ENCODE data around the gene LSP1.

Gene LSP1

DNA sequence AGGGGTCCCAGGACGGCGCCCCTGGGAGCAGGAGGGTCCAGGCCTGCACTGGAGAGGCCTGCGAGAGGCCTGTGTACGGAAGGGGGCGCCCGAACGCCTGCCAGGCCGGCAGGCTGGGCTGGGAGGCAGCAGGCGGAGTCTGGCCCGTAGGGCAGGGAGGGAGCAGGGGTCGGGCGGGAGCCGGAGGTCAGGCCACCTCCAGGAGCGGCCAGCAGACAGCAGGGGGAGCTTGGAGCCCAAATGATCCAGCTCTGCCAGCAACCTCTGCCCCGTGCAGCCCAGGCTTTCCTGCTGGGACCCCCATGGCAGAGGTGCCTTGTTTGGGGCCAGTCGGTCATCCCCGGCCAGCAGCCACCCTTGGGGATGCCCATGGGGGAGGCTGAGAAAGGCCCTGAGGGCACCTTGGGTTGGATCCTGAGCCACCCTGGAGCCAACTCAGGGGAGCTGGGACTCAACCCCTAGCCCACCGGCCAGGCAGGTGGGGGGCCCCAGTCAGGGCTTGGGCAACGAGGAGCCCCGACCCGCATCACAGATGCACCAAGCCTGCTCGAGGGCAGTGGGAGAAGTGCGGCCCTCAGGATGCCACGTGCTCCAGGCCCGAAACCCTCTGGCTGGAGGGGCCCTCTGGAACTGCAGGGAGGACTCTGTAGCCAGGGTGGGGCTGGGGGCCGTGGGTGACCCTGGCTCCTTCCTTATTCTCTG is 27.7 kb upstream of the LSP1 start:
- no peak for DNase-seq

DNA sequence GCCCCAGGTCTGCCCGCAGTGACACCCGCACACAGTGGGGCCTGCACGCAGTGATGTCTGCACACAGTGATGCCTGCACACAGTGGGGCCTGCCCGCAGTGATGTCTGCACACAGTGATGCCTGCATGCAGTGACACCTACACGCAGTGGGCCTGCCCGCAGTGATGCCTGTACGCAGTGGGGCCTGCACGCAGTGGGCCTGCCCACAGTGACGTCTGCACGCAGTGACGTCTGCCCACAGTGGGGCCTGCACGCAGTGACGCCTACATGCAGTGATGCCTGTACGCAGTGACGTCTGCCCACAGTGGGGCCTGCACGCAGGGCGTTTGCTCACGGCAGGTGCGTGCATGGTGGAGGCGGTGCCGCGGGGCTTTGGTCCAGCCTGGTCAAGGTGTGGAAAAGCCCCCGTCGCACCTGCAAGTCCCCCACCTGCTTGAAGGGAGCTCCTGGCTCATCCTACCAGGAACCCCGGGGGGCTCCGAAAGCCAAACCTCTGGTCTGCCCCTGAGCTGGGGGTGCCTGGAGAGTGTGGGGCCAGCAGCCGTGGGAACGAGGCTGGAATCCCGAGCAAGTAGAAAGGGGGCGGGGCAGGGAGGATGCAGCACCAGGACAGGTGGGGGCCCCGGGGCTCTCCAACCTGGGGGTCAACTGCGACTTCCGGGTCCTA is 27.0 kb upstream of the LSP1 start:
- no peak for DNase-seq

DNA sequence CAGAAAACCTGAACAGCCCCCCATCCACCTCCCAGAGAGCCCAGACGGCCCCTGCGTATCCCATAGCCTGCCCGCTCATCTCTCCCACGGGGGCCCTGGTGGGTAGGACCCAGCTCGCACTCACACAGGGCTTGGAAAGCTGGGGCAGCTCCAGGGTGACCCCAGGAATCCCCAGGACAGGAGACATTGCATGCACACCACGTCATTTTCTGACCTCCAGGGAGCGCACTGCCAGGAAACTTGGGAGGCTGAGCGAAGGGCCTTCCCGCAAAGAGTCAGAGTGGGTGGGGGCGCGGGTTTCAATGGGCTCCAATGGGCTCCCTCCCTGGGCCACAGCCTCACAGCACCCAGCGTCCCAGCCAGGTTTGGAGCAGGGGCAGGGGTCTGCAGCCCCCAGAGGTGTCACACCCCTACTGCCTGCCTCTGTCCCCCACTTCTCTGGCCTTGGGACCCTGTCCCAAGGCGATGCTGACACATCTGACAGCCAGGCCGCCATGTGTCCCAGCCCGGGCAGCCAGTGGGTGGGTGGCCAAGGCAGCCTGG is 26.3 kb upstream of the LSP1 start:
- DNase-seq, result no peak

DNA sequence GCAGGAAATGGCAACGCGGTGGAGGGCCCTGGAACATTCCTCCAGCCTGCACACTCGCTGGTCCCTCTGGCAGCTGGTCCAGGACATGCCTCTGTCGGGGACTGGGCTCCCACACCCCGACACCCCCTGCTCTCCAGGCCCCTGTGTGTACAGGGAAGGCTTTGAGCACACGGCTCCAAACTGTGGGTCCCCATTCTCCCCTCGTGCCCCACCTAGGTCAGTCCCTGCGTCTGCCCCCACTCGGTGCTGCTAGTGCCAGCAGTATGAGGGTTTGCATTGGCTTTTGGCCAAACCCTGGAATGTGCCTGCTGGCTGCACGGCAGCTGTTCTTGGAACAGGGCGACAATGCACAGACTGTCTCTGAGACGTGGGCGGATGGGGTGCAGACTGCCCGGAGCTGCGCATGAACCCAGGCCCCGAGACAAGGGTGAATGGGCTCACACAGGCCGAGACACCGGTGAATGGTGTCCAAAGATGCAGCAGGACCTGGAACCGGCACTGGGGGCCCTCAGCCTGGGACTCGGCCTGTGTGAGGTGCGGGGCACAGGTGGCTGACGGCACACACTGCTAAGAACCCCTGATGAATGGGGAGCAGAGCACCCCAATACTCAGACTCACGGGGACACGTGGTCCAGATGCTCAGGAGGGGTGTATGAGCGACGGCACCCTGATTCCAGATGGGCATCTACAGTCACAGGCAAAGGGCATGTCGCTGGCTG is 25.6 kb upstream of the LSP1 start:
- DNase-seq, result no peak

DNA sequence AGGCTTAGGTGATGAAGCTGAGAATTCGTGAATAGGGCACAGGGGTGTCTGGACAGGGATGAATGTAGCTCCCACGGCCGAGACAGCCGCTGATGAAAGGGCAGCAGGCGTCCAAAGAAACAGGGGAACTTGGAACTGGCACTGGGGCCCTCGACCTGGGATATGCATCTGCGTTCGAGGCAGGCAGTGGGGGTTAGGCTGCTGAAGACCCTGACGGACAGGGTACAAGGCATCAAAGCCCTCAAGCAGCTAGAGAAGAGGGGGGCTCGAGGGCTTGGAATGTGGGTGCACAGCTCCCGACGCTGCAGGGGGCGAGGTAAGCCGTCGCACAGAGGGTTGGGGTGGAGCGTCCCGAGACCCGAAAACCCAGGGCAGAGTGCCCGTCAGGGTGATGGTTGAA is 25.0 kb upstream of the LSP1 start:
- no peak for DNase-seq

DNA sequence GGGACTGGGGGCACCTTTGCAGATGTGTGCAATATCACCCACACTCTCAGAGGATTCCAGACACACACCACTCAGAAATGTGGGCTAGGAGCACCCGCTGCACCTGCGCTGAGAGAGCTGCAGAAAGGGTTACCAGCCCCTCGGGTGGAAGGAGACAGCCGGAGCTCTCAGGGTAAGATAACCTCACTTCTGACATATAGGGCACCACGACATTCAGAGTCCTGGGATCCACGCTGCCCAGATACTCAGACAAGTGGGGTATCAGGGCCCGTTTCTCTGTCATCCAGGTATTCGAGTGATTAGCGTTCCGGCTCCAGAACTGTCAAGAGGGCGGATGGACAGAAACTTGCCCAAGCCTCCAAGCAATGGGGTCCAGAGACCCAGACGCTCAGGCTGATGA is 24.3 kb upstream of the LSP1 start:
- DNase-seq, result no peak

DNA sequence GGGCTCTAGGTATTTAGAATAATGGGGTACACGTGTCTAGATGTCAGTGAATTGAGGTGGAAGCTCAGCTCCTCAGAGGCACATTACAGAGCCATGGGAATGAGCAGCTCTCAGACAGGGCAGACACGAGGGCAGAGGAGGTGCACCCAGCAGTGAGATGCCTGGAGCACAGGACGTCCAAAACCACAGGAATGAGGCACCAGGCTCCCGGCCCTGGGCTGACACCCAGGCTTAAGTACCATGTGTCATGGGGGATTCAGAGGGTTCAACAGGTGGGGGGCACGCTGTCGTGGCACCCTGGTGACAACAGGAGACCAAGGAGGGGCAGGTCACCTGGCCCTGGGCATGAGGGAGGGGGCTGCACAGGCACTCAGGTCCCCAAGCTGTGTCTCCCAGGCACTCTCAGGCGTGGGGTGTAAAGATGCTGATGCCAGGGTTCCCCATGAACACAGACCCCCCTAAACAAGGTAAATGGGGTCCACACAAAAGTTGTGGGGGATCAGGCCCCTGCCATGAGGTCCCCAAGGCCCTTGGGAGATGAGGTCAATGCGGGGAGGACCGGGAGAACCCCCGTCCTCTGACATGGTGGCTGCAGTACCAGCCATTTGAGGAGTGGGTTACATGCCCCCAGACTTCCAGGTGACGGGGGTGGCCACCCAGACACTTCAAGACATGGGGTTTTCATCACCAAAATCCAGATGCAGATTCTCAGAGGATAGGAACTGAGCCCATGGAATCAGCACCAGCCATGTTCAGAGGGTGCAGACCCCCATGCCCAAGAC is 23.7 kb upstream of the LSP1 start:
- no peak for DNase-seq

DNA sequence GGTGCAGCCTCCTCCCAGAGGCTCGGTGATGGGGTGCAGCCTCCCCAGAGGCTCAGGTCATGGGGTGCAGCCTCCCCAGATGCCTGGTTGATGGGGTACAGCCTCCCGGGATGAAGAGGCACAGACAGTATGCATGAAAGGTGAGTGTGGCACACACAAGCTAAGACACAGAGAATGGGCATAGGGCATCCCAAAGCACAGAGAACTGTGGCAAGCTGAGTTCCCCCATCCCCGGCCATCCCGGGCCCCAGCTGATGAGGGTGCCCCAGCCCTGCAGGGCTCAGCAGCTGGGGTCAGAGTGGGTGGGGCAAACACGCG is 22.9 kb upstream of the LSP1 start:
- no peak for DNase-seq

DNA sequence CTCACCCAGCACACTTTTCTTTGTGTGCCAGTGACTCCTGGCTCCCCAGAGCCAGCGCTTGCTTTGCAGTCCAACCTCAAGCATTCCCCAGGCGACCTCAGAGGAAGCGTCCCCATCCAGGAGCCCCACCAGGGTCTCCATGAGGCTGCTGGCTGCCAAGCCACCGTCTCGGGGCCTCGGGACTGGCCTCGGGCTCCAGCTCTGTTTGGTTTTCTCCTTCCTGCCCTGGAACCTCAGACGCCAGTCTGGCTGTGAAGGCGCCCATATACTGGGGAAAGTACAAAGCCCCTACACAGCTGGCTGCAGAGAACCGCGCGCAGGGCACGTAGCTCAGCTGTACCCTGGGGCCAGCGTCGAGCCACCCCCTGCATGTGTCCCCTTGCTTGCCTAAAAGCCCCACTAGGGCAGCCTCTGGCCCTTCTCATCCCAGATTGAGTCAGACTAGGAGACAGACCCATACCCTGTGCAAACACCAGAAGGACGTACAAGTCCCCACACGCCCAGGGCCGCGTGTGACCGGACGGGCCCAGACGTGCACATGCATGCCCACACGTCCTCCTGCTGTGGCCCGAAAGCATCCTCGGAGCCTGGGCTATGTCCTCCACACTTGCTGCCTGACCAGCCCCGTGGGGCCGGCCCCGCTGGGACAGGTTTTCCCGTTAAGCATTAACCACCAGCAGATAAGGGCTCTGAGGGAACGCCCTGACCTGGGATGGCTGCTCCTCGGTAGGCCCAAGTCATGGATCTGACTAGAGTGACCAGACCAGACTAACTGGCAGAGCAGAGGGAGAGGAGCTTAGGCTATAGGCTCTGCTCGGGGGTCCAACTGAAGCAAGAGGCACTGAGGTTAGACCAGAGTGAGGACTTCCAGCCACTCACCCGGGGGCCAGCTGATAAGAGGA is 22.3 kb upstream of the LSP1 start:
- no peak for DNase-seq

DNA sequence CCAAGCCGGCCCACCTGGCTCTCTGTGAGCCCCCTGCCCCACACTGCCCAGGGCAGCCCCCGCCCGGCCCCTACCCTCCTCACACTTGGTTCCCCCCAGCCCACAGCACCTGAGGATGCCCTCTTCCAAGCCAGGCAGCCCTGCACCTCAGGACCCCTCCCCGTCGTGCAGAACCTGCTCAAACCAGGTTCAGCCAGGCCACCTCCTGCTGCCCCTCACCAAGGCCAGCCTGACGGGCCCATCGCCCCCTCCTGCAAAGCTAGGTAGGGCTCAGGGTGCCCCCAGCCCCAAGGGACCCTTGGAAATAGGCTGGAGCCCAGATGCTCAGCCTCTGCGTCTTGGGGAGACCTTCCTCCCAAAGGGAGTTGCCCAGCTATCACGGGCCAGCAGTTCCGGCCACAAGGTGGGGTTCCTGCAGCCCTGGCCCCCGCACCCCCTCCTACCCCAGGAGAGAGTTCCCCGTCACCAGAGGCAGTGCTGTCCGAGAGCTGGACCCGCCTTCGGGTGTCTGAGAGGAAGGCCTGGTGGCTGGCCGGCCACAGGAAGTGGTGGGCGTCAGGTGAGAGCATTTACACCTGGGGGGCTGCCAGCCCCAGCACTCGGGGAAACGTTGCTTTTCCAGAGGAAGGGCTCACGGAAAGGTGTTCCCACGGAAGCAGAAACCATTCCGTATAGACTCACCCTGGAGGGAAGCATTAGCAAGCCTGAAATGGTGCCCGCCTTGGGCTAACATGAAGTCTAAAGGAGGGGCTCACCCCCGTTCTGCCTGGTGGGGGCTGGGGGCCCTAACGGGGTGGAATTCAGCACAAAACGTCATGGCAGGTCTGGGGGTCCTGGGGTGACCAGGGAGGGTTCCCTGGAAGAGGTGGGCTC is 21.3 kb upstream of the LSP1 start:
- DNase-seq, result no peak

DNA sequence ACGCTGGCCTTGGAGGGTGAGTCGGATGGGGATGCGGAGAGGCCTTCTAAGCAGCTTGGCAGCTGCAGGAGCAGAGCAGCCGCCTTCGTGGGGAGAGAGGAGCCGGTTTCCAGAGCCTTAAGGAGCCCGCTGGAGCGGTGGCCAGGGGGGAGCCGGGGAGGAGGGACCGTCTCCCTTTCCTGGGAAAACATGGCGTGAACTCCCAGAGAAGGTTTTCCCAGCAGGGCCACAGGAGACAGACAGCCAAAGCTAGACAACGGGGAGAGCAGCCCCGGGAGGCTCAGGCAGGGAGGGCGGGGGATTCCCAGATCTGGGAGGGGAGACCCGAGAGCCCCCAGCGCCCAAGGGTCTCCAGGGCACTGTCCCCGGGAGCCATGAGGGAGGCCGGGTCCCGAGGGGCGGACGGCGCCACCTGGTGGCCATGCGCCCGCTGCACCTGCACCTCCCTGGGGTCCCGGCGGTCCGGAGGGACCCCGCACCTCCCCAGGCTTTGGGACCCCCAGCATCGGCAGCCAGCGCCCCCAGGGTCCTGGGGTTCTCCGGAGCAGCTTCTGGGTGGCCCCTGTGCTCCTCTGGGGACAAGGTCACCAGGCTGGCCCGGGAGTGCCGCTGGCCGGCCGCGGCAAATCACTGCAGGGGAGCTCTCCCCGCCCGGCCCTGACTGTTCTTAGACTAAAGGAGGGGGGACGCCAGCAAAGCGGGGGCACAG is 20.5 kb upstream of the LSP1 start:
- DNase-seq, result no peak

DNA sequence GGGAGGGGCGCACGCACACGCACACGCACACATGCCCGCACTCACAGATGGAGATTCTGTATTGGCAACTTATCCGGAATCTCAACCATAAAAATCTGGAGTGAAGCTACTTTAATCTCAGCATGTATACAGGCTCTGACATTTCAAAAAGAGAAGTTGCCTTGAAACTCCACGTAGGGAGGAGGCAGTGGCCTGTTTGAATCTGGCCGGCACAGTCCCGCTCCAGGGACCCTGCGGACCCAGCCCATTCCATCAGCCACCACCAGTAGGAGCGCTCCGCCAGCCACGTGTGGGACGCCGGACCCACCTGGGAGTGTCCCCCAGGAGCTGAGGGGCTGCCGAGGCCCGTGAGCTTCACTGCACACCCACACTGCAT is 20.0 kb upstream of the LSP1 start:
- DNase-seq, result no peak

DNA sequence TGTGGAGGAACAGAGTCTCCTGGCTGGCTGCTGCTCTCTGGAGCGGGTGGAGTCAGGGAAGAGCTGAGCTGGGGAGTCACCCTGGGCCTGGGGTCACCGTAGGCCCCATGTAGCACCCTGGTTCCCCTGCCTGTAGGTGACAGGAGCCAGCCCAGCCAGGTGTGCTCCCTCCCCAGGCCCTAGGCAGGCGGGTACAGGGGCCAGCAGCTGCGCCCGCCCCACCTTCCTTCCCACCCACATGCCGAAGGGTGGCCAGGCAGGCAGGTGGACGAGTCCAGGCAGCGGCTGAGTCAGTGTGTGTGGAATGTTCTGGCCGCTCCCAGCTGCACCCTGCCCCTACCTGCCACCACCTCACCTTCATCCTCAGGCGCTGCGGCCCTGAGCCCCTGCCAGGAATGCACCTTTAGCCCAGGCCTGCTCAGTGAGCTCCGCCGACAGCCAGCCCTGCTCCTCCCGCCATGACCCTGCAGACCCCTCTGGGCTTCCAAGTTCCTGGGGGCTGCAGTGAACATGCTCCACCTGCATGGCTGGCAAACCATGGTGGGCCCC is 18.7 kb upstream of the LSP1 start:
- DNase-seq, result no peak

DNA sequence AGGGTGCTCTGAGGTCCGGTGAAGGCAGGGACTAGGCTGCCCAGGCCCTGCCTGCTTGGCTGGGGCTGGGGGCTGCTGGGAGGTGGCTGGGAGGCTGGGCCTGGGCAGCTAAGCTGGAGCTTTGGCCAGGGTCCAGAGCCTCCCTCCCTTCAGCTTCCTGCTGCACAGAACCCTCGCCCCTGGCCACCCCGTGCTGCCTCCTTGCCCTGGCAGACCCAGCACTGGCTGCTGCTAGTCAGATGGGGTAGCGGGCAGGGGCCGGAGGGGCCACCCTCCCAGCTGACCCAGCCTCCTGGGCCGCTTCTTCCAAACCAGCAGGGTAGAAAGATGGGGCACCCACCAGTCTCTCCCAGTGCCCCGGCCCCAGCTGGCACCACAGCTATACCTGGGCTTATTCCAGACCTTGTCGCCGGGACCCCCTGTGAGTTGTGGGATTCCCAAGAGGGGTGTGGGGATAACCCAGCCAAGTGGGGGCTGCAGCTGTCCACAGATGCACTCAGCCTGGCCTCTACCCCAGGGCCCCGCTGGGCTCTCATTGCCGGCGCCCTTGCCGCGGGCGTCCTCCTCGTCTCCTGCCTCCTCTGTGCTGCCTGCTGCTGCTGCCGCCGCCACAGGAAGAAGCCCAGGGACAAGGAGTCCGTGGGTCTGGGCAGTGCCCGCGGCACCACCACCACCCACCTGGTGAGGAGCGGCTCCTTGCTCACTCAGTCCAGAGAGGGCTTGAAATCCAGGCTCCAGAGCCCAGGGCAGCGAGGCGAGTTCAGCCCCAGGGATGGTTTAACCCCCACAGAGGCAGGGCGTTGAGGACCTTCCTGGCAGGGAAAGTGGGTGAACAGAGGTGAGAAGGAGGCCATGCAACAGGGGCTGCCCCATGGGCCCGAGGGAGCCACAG is 17.9 kb upstream of the LSP1 start, which contains the start of gene SYT8:
TSS of gene SYT8 (plus strand) at position 212 of the 892 bp plus-strand sequence. CDS start at position 328, 116 bp downstream.
- no peak for DNase-seq

DNA sequence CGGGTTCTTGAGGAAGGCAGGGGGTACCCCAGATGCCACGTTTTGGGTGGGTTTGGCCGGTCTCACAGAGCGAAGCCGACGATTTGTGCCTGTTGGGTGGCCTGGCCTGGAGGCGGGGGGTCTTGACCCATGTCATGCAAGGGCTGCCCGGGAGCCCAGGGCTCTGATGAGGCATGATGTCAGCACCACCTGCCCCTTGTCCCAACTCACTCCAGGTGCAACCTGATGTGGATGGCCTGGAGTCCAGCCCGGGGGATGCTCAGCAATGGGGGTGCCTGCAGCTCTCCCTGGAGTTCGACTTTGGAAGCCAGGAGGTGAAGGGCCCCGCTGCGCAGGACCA is 17.2 kb upstream of the LSP1 start:
- DNase-seq, result no peak

DNA sequence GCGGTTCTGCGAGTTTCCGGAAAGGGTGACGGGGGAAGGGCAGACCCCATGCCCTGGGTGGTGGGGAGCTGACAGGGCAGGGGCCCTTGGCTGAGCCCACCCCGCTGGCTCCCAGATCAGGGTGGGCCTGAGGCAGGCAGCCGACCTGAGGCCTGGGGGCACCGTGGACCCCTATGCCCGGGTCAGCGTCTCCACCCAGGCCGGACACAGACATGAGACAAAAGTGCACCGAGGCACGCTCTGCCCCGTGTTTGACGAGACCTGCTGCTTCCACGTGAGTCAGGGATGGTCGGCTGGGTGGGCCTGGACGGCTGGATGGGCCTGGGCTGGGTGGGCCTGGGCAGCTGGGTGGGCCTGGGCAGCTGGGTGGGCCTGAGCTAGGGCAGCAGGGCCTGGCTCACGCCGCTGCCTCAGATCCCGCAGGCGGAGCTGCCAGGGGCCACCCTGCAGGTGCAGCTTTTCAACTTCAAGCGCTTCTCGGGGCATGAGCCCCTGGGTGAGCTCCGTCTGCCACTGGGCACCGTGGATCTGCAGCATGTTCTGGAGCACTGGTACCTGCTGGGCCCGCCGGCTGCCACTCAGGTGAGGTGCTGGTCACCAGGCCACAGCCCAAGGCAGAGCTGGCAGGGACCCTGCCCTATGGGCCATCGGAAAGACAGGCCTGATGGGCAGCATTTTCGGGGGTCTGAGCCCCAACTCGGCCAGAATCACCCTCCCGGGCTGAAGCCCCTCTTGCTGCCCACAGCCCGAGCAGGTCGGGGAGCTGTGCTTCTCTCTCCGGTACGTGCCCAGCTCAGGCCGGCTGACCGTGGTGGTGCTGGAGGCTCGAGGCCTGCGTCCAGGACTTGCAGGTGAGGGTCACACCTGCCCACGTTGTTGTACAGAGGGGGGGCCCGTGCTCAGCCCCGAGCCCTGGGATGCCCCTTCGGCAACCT is 16.6 kb upstream of the LSP1 start:
- no peak for DNase-seq

DNA sequence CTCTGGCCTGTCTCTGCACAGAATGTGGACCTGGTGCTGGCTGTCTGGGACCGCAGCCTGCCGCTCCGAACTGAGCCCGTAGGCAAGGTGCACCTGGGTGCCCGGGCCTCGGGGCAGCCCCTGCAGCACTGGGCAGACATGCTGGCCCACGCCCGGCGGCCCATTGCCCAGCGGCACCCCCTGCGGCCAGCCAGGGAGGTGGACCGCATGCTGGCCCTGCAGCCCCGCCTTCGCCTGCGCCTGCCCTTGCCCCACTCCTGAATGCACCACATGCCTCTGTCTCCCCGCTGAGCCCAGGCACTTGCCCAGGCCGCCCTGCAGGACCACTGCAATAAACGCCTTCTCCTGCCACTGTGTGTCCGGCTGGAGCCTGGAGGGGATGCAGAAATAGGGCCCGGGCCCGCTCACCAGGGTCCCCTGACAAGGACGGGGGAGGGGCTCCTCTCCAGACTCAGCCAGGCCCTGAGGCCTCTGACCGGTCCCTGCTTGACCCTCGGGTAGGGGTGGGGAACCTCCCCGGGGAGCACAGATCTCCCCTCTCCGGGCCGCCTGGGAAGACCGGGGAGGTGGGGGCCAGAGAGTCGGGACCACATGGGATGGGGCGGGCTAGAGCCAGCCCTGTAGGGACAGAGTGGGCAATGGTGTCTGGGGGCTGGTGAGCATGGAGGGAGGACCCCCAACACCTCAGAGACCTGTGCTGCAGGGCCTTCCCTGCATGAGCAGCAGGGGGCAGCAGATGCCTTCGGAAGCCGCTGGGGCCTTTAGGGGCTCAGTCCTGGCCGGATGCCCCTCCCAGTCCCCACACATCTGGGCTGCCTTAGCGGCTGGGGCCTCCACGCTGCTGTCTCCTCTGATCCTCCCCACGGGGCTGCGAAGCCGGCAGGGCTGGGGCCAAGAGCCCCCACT is 15.5 kb upstream of the LSP1 start:
- DNase-seq, result no peak

Measured in NCI-H1417 treated with DMSO at 0.1 percent for 48 hours (cell line).